B cell (primary cell): ENCODE results near the gene MAP4K2. TPM values are rescaled to one million over a fixed set of nuclear protein-coding genes. Genes with fewer than 3 reads are reported as not detected.

ENCODE experiments used
- ATAC-seq: fragments of 200-7000 bp; cut with Tn5 transposase; one replicate; pipeline ENCODE4 v1.10.0; 2021; ENCODE audit warnings: low read depth, mild to moderate bottlenecking, moderate number of reproducible peaks, moderate library complexity
- CTCF ChIA-PET: fragments of 350-600 bp; sonication (Branson Sonifier 250); formaldehyde crosslinking; loops from one replicate; lab custom pipeline; 2021; ENCODE audit warnings: antibody characterized with exemption, inconsistent platforms; lab: Charles Lee
- POLR2A ChIA-PET: fragments of 350-600 bp; sonication (Branson Sonifier 250); formaldehyde crosslinking; loops from one replicate; lab custom pipeline; 2021; ENCODE audit warnings: antibody characterized with exemption; lab: Charles Lee
- DNase-seq: peaks from one replicate; pipeline ENCODE4 v3.0.0; 2013
- H2AFZ ChIP-seq: 2 replicates; pipeline ENCODE4 v1.6.1; 2012; ENCODE audit warnings: mild to moderate bottlenecking, low read depth, low read length; ENCODE audit not compliant: insufficient read depth, poor library complexity, severe bottlenecking
- H3K27ac ChIP-seq, 2 donors: 1 replicate in 1 of 2; 2 replicates in 1 of 2; pipeline ENCODE4 v1.5.1; 2012 to 2013; ENCODE audit warnings: low read length in 2 of 2, mild to moderate bottlenecking in 2 of 2, moderate library complexity in 1 of 2
- H3K27me3 ChIP-seq, 4 experiments: fragments of 200-600 bp in 1 of 4; sonication (generic) in 1 of 4; replicated peaks in 1 of 4; 1 replicate in 2 of 4; 2 replicates in 2 of 4; pipeline versions ENCODE4 v1.6.1 to v1.7.0; 2013 to 2016; ENCODE audit warnings: low read length in 3 of 4, mild to moderate bottlenecking in 2 of 4, mixed read lengths in 1 of 4, moderate library complexity in 1 of 4; ENCODE audit not compliant: insufficient read depth in 4 of 4, control insufficient read depth in 3 of 4; ENCODE audit errors: control extremely low read depth in 1 of 4
- H3K36me3 ChIP-seq, 2 experiments: replicated peaks in 1 of 2; 1 replicate in 1 of 2; 2 replicates in 1 of 2; pipeline versions ENCODE4 v1.6.1 to v1.7.1; 2013; ENCODE audit warnings: low read length in 1 of 2; ENCODE audit not compliant: insufficient read depth in 2 of 2, control insufficient read depth in 1 of 2; ENCODE audit errors: control extremely low read depth in 1 of 2, extremely low read depth in 1 of 2
- H3K4me1 ChIP-seq, 2 donors: fragments of 200-600 bp in 1 of 2; sonication (generic) in 1 of 2; 1 replicate in 1 of 2; 2 replicates in 1 of 2; pipeline versions ENCODE4 v1.5.1 to v1.6.1; 2013 to 2017; ENCODE audit warnings: low read length in 2 of 2; ENCODE audit not compliant: control insufficient read depth in 2 of 2, insufficient read depth in 2 of 2
- H3K4me2 ChIP-seq: replicated peaks from 2 replicates; pipeline ENCODE3; 2012; ENCODE audit warnings: mild to moderate bottlenecking, low read depth, low read length; ENCODE audit not compliant: poor library complexity, severe bottlenecking
- H3K4me3 ChIP-seq, 5 experiments: fragments of 200-600 bp in 1 of 5; sonication (generic) in 1 of 5; 1 replicate in 3 of 5; 2 replicates in 2 of 5; pipeline versions ENCODE4 v1.5.1 to v1.7.0; 2011 to 2016; ENCODE audit warnings: low read length in 4 of 5, mild to moderate bottlenecking in 4 of 5, low read depth in 2 of 5, control low read depth in 1 of 5, moderate library complexity in 1 of 5; ENCODE audit not compliant: insufficient read depth in 1 of 5; ENCODE audit errors: control extremely low read depth in 1 of 5, extremely low read depth in 1 of 5
- H3K79me2 ChIP-seq: fragments of 200-600 bp; sonication (generic); one replicate; pipeline ENCODE4 v1.6.0; 2016; ENCODE audit warnings: low read length; ENCODE audit not compliant: control insufficient read depth, insufficient read depth
- H3K9ac ChIP-seq: fragments of 200-600 bp; sonication (generic); 2 replicates; pipeline ENCODE4 v1.6.1; 2017; ENCODE audit warnings: mild to moderate bottlenecking, low read length, moderate library complexity
- H3K9me3 ChIP-seq, 3 donors: one replicate each; pipeline versions ENCODE4 v1.6.1 to v1.7.1; 2013; ENCODE audit warnings: low read length in 2 of 3; ENCODE audit not compliant: control insufficient read depth in 2 of 3, insufficient read depth in 1 of 3; ENCODE audit errors: control extremely low read depth in 1 of 3
- H4K20me1 ChIP-seq: 2 replicates; pipeline ENCODE4 v1.6.0; 2012; ENCODE audit warnings: mild to moderate bottlenecking, low read length; ENCODE audit not compliant: insufficient read depth, control insufficient read depth, poor library complexity, severe bottlenecking
- H3K27ac Mint-ChIP-seq: one replicate; pipeline ENCODE4 v1.8.0; 2021; ENCODE audit warnings: mixed read lengths
- H3K27me3 Mint-ChIP-seq: one replicate; pipeline ENCODE4 v1.8.0; 2021; ENCODE audit warnings: mixed read lengths
- H3K4me1 Mint-ChIP-seq: one replicate; pipeline ENCODE4 v1.8.0; 2021; ENCODE audit warnings: mixed read lengths
- H3K4me3 Mint-ChIP-seq: one replicate; pipeline ENCODE4 v1.8.0; 2021; ENCODE audit warnings: mixed read lengths
- H3K9me3 Mint-ChIP-seq: one replicate; pipeline ENCODE4 v1.8.0; 2022; ENCODE audit warnings: mixed read lengths; ENCODE audit not compliant: insufficient read depth
- EZH2 ChIP-seq: IDR thresholded peaks from 2 replicates; pipeline ENCODE4 v1.6.1; 2012; ENCODE audit warnings: borderline replicate concordance, low read depth, mild to moderate bottlenecking, moderate library complexity, low read length; ENCODE audit not compliant: insufficient read depth, poor library complexity, severe bottlenecking
- WGBS: methylation state at CpG from one replicate; pipeline ENCODE4 v1.1.5; 2013; ENCODE audit warnings: missing lambda C conversion rate; ENCODE audit not compliant: insufficient coverage; 5-methylcytosine and 5-hydroxymethylcytosine counted together
- intact Hi-C: fragments of 100-400 bp; cut with micrococcal nuclease; formaldehyde crosslinking; loops from one replicate; pipeline ENCODE4 v1.10.0; 2022
- polyA plus RNA-seq: library from polyadenylated mRNA; depleted of rRNA; stranded (reverse); fragments of >200 nt; gene quantifications from 2 replicates; pipeline ENCODE4 v1.2.3, GENCODE V29; 2012
- total RNA-seq, 2 donors: library from RNA; stranded (reverse); fragments of 120-200 nt in 1 of 2; gene quantifications; 1 replicate in 1 of 2; 2 replicates in 1 of 2; pipeline versions ENCODE4 v1.2.3 to v1.2.4, GENCODE V29; 2013 to 2022
- TF ChIP-seq, protein P1 (sequence below): fragments of 200-600 bp; IDR thresholded peaks from one replicate; pipeline ENCODE4 v1.8.0; 2022; ENCODE audit warnings: antibody characterized with exemption, mild to moderate bottlenecking

MAP4K2 gene
- total and polyA plus RNA-seq, 2 donors (not counting 1 experiment from before 2014, with no cell fraction given) = 118 to 163 TPM

DNA sequence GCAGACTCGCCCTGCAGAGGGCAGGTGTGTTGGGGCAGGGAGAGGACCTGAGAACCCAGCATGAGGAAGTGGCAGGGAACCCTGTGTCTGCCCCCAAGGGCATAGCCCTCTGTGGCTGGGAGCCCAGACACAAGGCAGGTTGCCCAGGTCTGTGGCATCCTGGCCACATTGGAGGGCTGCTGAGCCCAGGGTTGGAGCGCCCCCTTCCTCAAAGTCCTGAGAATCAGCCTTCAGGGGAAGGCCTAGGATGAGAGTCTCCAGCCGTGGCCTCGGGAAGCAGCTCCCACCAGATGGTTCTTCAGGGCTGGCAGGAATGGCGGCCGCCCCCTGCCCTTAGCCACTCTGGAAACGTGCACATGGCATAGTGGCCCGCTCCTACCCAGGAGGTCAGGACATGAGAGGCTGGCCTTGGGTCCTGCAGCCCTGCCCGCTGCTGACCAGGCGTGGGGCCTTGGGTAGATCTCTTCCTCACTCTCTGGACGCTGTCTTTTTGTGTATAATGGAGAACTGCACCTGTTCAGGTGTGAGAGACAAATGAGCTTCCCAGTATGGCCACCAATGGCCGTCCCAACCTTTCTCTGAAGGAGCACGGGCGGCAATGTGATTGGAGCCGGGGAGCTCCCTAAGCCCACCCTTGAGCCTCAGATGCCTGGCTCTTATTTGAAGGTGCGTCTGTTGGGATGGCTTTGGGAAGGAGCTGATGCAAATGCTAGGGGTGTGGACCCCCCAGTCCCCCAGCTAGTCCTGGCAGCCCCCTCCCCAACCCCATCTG, 46.0 kb upstream of the MAP4K2 start:
- H3K79me2 ChIP-seq = peaks cover 29% of the 10 kb centered on the region
- peaks cover 74% of the 10 kb centered on the region for H3K4me1 Mint-ChIP-seq
- ChIA-PET CTCF (interaction anchor here (0.6 to 29.2 kb wide), 29 partner anchors 14 to 466 kb away, joined by 3 to 1254 read pairs (median 8); partner anchors contain the start of genes ARL2, ATG2A, BATF2 and CDC42EP2), POLR2A (interaction anchor here (0.5 to 8.7 kb wide), 14 partner anchors 10 to 1966 kb away, joined by 3 to 158 read pairs (median 5); partner anchors contain the start of genes ARL2, EHD1, SF1 and TM7SF2)
- H3K9ac ChIP-seq = peak overlapping the region; percentile 36
- no peaks in the 10 kb centered on the region for H3K27me3 ChIP-seq
- H3K4me1 ChIP-seq = peaks cover 68 to 82% of the 10 kb centered on the region in 2 donors
- DNase-seq = peak; percentile 89
- peaks cover 0 to 9% of the 10 kb centered on the region in 2 experiments for H3K36me3 ChIP-seq
- ATAC-seq = peak; percentile 23
- H4K20me1 ChIP-seq = no peaks in the 10 kb centered on the region
- no peaks in the 10 kb centered on the region for H3K9me3 Mint-ChIP-seq
- H3K27ac ChIP-seq = peak overlapping the region; percentile 59 to 100
- H2AFZ ChIP-seq = no peak overlapping the region
- H3K4me3 Mint-ChIP-seq = peak overlapping the region; percentile 55
- 71% methylated on average over 15 of the region's 16 CpGs for WGBS
- H3K9me3 ChIP-seq = no peaks in the 10 kb centered on the region
- intact Hi-C loops = loop anchor here (10.0 kb wide), 1 partner anchor 104 kb away; the partner anchor contains the start of gene RASGRP2
- peak overlapping the region; percentile 76 for H3K4me2 ChIP-seq
- TF ChIP-seq, protein P1, sequence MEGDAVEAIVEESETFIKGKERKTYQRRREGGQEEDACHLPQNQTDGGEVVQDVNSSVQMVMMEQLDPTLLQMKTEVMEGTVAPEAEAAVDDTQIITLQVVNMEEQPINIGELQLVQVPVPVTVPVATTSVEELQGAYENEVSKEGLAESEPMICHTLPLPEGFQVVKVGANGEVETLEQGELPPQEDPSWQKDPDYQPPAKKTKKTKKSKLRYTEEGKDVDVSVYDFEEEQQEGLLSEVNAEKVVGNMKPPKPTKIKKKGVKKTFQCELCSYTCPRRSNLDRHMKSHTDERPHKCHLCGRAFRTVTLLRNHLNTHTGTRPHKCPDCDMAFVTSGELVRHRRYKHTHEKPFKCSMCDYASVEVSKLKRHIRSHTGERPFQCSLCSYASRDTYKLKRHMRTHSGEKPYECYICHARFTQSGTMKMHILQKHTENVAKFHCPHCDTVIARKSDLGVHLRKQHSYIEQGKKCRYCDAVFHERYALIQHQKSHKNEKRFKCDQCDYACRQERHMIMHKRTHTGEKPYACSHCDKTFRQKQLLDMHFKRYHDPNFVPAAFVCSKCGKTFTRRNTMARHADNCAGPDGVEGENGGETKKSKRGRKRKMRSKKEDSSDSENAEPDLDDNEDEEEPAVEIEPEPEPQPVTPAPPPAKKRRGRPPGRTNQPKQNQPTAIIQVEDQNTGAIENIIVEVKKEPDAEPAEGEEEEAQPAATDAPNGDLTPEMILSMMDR = peak; percentile 23
- TF ChIP-seq EZH2 = no peak
- H3K27ac Mint-ChIP-seq = peak overlapping the region; percentile 90
- peak overlapping the region in 1 of 5 experiments; percentile 24 for H3K4me3 ChIP-seq
- no peaks in the 10 kb centered on the region for H3K27me3 Mint-ChIP-seq
